ENCODE results near the gene RALGAPA2.
A peak's percentile ranks its signal among the peaks of the same experiment; 100 is the strongest.

Gene RALGAPA2

GRCh38 chr20:20720158-20720557 is 7.7 kb upstream of the RALGAPA2 start:
- DNase-seq (ENCODE audit: low spot score): no peak

- no peak for DNase-seq (ENCODE audit: low spot score)
Observed at GRCh38 chr20:20719411-20719810, 7.0 kb upstream of the RALGAPA2 start.

GRCh38 chr20:20713244-20713765 is 861 bp upstream of the RALGAPA2 start:
- no peak for DNase-seq (ENCODE audit: low spot score)

DNA sequence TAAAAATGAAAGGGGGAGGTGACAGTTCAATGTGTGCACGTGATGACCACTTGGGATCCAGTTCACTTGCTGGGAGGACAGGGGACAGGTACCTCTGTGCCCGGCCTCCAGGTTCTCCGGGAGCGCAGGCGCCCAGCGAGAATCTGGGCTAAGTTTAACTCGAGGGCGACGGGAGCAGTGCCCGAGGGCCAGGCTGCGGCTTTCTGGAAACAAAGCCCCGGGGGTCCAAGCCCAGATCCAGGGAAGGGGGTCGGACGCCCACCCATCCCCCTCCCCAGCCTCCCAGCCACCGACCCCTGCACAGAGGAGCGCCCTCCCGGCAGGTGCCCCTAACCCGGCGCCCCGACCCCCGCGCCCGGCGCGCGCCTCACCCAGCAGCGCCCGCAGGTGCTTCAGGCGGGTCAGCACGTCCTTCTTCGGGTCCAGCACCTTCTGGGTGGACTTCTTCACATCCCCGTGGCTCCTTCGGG is 405 bp downstream of the RALGAPA2 start:
- peak; percentile 65 for DNase-seq (ENCODE audit: low spot score)

DNA sequence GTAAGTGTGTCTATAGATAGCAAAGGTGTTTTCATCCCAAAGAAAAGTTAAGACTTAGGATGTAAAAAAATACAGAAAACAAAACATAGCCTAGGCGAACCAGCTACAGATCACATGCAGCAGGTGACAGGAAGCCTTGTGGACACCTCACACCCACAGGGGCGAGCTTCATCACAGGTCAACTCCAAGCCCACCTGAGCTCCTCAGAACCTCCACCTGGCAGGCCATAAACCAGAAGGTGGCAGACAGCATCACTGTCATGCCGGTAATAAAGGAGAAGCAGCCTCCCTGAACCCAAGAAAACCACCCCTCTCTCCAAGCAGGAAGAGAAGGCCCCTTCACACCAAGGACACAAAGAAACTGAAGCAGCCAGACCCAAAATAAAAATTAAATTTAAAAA is 1.0 kb downstream of the RALGAPA2 start:
- no peak for DNase-seq (ENCODE audit: low spot score)

GRCh38 chr20:20710443-20711315 is 1.8 kb downstream of the RALGAPA2 start:
- no peak for DNase-seq (ENCODE audit: low spot score)

- no peak for DNase-seq (ENCODE audit: low spot score)
Observed at GRCh38 chr20:20709887-20710286, 2.6 kb downstream of the RALGAPA2 start.

- DNase-seq (ENCODE audit: low spot score): no peak
Observed at GRCh38 chr20:20706285-20706684, 6.2 kb downstream of the RALGAPA2 start.

DNA sequence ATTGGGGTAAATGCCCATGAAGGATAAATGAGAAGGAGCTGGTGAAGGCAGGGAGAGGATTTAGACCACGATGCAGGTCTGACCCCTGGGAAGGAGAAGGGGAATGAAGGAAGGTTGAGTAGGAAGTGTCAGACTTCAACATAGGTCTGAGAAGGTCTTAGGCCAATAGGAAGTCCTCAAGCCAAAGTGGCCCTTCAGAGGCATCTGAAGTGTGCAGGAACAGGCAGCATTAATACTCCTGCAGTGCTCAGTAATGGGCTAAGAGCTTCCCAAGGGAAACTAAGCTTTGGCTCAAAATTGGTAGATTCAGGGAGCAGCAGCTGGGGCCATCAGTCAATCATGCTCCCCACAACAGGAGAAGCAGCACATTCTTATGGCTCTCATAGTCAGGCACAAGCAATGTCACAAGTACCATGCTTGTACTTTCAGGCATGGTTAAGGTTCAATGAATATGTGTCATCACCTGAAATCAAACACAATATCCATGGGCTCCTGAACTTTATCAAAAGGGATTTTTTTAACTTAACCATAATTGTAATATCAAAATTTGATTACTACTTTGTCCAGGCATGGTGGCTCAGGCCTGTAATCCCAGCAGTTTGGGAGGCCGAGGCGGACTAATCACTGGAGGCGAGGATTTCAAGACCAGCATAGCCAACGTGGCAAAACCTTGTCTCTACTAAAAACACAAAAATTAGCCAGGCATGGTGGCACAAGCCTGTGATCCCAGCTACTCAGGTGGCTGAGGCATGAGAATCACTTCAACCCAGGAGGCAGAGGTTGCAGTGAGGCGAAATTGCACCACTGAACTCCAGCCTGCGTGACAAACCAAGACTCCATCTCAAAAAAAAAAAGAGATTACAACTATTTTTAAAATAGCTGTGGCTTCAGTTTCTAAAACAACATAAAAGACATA is 9.9 kb downstream of the RALGAPA2 start:
- DNase-seq (ENCODE audit: low spot score): no peak

DNA sequence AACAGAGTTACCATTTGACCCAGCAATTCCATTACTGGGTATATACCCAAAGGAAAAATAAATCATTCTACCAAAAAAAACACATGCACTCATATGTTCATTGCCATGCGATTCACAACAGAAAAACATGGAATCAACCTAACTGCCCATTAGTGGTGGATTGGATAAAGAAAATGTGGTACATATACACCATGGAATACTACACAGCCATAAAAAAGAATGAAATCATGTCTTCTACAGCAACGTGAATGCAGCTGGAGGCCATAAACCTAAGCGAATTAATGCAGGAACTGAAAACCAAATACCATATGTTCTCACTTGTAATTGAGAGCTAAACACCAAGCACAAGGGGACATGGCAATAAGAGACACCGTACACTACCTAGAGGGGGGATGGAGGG is 12.5 kb downstream of the RALGAPA2 start:
- no peak for DNase-seq (ENCODE audit: low spot score)

- DNase-seq (ENCODE audit: low spot score): no peak
Observed at GRCh38 chr20:20699144-20699543, 13.3 kb downstream of the RALGAPA2 start.

DNA sequence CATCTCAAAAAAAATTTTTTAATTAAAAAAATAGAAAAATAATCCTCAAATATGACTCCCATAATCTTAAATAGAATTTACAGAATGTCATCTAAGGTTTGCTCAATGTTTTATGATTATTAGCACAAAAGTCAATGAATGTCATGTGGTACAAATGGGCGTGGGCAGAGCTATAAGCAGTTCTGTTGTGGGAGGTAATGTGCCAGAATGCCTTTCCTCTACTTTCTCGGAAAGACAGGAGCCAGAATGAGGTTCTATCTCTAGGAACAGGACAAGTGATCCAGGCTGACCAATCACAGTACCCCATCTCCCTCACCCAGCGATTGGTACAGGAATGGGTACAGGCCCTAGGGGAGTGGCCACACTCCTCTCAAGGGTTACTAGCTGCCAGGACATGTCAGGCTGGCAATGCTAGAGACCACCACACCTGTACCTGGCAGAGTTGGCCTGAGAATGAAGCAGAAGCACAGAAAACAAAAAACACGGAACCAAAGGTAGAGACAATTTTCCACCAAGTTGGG is 15.1 kb downstream of the RALGAPA2 start:
- no peak for DNase-seq (ENCODE audit: low spot score)

DNA sequence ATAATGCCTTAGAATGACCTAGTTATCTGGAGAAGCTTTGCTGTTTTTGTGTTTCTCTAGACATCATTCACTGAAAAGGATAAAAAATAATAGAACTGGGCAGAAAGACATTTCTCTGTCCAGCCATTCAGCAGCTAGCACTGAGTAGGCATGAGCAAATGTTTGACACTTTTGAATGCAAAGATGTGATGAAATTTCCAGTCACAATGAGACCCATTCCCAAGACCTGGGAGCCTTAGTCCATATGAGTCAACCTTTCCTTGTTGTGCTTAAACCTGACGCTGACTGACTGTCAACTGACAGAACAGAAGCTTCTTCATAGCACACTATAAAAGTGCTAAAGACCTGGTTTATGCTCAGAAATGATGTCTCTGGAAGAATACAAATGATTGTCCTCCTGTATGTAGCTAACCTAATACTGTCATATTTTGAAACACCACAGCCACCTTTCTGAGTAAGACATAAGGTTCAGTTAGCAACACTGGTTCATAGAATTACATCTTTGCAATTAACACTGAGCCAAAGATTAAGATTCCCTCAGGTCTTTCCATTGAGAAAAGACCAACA is 17.1 kb downstream of the RALGAPA2 start:
- no peak for DNase-seq (ENCODE audit: low spot score)

GRCh38 chr20:20694591-20694990 is 17.9 kb downstream of the RALGAPA2 start:
- no peak for DNase-seq (ENCODE audit: low spot score)

- DNase-seq (ENCODE audit: low spot score): no peak
Observed at GRCh38 chr20:20692587-20692986, 19.9 kb downstream of the RALGAPA2 start.

GRCh38 chr20:20691477-20692235 is 20.8 kb downstream of the RALGAPA2 start:
- DNase-seq (ENCODE audit: low spot score): no peak

GRCh38 chr20:20690676-20691476 is 21.6 kb downstream of the RALGAPA2 start:
- DNase-seq (ENCODE audit: low spot score): no peak

GRCh38 chr20:20687319-20687718 is 25.1 kb downstream of the RALGAPA2 start:
- DNase-seq (ENCODE audit: low spot score): no peak

DNA sequence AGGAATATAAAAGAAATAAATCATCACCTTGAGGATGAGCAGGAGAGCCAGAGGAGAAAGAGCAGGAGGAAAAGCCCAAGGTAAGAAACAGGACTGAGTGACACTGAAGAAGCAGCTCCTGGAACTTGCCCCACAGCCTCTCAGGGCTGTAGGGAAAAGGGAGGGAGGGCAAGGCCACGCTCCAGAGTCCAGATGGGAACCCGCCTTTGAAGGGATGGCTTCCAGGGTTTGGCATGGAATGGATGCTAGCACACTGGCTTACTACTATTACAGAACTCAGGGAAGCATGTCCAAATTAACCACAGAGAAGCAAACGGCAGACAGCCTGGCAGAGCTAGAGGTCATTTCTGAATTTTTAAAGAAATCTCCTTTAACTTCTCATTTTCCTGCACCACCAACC is 26.8 kb downstream of the RALGAPA2 start:
- no peak for DNase-seq (ENCODE audit: low spot score)
